GM18951 (cell line): ENCODE measurements around the gene PLK5.

Experiments used
- POLR2A ChIP-seq: IDR thresholded peaks from 4 replicates; pipeline ENCODE4 v1.6.1; 2011; ENCODE audit warnings: mild to moderate bottlenecking; ENCODE audit not compliant: insufficient read length, insufficient read depth; ENCODE audit errors: extremely low read depth
- in situ Hi-C: fragments of 300-500 bp; cut with MboI; formaldehyde crosslinking; loops from one replicate; pipeline ENCODE4 v1.12.0; 2022; ENCODE audit warnings: low sequenced_read_pairs, mixed read lengths, inconsistent platforms; ENCODE audit not compliant: unreplicated experiment

PLK5 gene

GRCh38 chr19:1487576-1488281, 36.1 kb upstream of the PLK5 start:
- no peak for TF ChIP-seq POLR2A
- in situ Hi-C loops = no loop called here

GRCh38 chr19:1488282-1488601, 35.6 kb upstream of the PLK5 start:
- in situ Hi-C loops = no loop called here
- TF ChIP-seq POLR2A = no peak

GRCh38 chr19:1489463-1490310, 34.2 kb upstream of the PLK5 start:
- in situ Hi-C loops = no loop called here

GRCh38 chr19:1490311-1491113, 33.4 kb upstream of the PLK5 start, which contains the start of gene PCSK4:
Gene PCSK4 (minus strand): TSS chr19:1490350. CDS start chr19:1490346, 4 bp downstream.
- no peak for TF ChIP-seq POLR2A
- in situ Hi-C loops = no loop called here

More at GRCh38 chr19:1489463-1490310, 34.2 kb upstream of the PLK5 start:
- TF ChIP-seq POLR2A = peak; percentile 51

- in situ Hi-C loops = no loop called here
These were observed 32.6 kb upstream of the PLK5 start, which contains the start of gene REEP6 for GRCh38 chr19:1491114-1491848. Gene REEP6 (plus strand): TSS chr19:1491181. CDS start chr19:1491270, 89 bp downstream.

GRCh38 chr19:1491849-1492170, 32.1 kb upstream of the PLK5 start:
- TF ChIP-seq POLR2A = no peak
- in situ Hi-C loops = no loop called here

More at GRCh38 chr19:1491114-1491848, 32.6 kb upstream of the PLK5 start, which contains the start of gene REEP6:
- TF ChIP-seq POLR2A = peak; percentile 32

- in situ Hi-C loops = no loop called here
- no peak for TF ChIP-seq POLR2A
These were observed 31.3 kb upstream of the PLK5 start for GRCh38 chr19:1492474-1493006.

GRCh38 chr19:1494115-1494815, 29.6 kb upstream of the PLK5 start:
- in situ Hi-C loops = no loop called here
- TF ChIP-seq POLR2A = no peak

GRCh38 chr19:1495051-1495798, 28.7 kb upstream of the PLK5 start:
- in situ Hi-C loops = no loop called here
- no peak for TF ChIP-seq POLR2A

- in situ Hi-C loops = no loop called here
- TF ChIP-seq POLR2A = no peak
These were observed 27.8 kb upstream of the PLK5 start for GRCh38 chr19:1495799-1496713.
